Peyer's patch (tissue), 4 donors: ENCODE results near the gene TNNI3K. TPM values are rescaled to one million over a fixed set of nuclear protein-coding genes. Genes with fewer than 3 reads are reported as not detected.

Experiments
- DNase-seq, 3 donors: peaks; one replicate each; pipeline ENCODE4 v3.0.0-alpha.2; 2017 to 2019
- H3K27ac ChIP-seq, 4 donors: fragments of 200-600 bp; sonication (generic); one replicate each; pipeline ENCODE4 v1.5.1; 2016 to 2019
- H3K27me3 ChIP-seq, 2 donors: fragments of 200-600 bp; sonication (generic); one replicate each; pipeline ENCODE4 v1.5.1; 2019
- H3K36me3 ChIP-seq, 3 donors: fragments of 200-600 bp; sonication (generic); one replicate each; pipeline ENCODE4 v1.5.1; 2016 to 2019
- H3K4me1 ChIP-seq, 4 donors: fragments of 200-600 bp; sonication (generic); one replicate each; pipeline ENCODE4 v1.5.1; 2016 to 2019
- H3K4me3 ChIP-seq, 4 donors: fragments of 200-600 bp; sonication (generic); 1 replicate in 3 of 4; 2 replicates in 1 of 4; pipeline ENCODE4 v1.5.1; 2016 to 2019; ENCODE audit warnings: mild to moderate bottlenecking in 1 of 4
- H3K9me3 ChIP-seq, 4 donors: fragments of 200-600 bp; sonication (generic); one replicate each; pipeline ENCODE4 v1.5.1; 2016 to 2019; ENCODE audit warnings: mild to moderate bottlenecking in 1 of 4
- POLR2A ChIP-seq, 2 donors: fragments of 450-650 bp; IDR thresholded peaks; one replicate each; pipeline ENCODE4 v1.5.1; 2017; ENCODE audit warnings: antibody characterized with exemption in 2 of 2, mild to moderate bottlenecking in 2 of 2, moderate library complexity in 2 of 2
- total RNA-seq, 4 donors: library from RNA; depleted of rRNA; stranded (reverse); fragments of >200 nt; gene quantifications; one replicate each; pipeline ENCODE4 v1.1.0, GENCODE V29; 2016
- TF ChIP-seq, protein P1 (sequence below), 6 experiments: fragments of 450-650 bp in 4 of 6; fragments of 200-600 bp in 2 of 6; sonication (generic) in 1 of 6; IDR thresholded peaks; one replicate each; pipeline ENCODE4 v1.5.1; 2017 to 2019; ENCODE audit warnings: antibody characterized with exemption in 6 of 6, mild to moderate bottlenecking in 3 of 6, moderate library complexity in 1 of 6

TNNI3K gene
- total RNA-seq, 4 donors from 2014 or later = 2.0 TPM; not detected in 3

DNA sequence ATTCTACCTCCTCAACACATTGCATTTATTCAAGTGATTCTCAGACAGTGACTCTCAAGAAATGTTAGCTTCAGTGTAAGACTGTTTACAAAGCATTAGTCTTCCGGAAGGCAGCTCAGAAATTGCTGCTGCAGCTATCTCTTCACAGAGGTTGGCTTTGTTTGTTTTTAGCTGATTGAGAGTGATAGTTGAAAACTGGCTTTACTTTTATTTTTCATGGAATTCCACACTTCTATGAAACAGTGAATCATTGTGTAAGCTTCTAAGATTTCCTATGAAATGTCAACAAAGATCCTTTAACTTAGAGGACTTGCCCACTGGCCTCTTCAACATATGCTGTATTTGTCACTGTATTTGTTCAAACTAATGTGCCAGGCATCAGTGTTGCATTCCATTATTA lies 121.3 kb downstream of the TNNI3K start:
- no peak overlapping the region for H3K4me3 ChIP-seq
- no peaks in the 10 kb centered on the region for H3K36me3 ChIP-seq
- H3K27me3 ChIP-seq = no peaks in the 10 kb centered on the region
- no peak overlapping the region for H3K27ac ChIP-seq
- TF ChIP-seq, protein P1, sequence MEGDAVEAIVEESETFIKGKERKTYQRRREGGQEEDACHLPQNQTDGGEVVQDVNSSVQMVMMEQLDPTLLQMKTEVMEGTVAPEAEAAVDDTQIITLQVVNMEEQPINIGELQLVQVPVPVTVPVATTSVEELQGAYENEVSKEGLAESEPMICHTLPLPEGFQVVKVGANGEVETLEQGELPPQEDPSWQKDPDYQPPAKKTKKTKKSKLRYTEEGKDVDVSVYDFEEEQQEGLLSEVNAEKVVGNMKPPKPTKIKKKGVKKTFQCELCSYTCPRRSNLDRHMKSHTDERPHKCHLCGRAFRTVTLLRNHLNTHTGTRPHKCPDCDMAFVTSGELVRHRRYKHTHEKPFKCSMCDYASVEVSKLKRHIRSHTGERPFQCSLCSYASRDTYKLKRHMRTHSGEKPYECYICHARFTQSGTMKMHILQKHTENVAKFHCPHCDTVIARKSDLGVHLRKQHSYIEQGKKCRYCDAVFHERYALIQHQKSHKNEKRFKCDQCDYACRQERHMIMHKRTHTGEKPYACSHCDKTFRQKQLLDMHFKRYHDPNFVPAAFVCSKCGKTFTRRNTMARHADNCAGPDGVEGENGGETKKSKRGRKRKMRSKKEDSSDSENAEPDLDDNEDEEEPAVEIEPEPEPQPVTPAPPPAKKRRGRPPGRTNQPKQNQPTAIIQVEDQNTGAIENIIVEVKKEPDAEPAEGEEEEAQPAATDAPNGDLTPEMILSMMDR (IDR thresholded peaks at IDR 0.05) = no peak
- TF ChIP-seq POLR2A (IDR thresholded peaks at IDR 0.05) = no peak
- no peaks in the 10 kb centered on the region for H3K9me3 ChIP-seq
- no peaks in the 10 kb centered on the region for H3K4me1 ChIP-seq
- DNase-seq = no peak

- Histone ChIP-seq H3K36me3 (no peaks in the 10 kb centered on the region), H3K4me1 (no peaks in the 10 kb centered on the region), H3K27ac (no peak overlapping the region), H3K4me3 (no peak overlapping the region), H3K27me3 (no peaks in the 10 kb centered on the region), H3K9me3 (no peaks in the 10 kb centered on the region)
- TF ChIP-seq POLR2A (IDR thresholded peaks at IDR 0.05) = no peak
- TF ChIP-seq, protein P1 (IDR thresholded peaks at IDR 0.05) = no peak
- DNase-seq = no peak
Observed at GRCh38 chr1:74357150-74357549, 122.0 kb downstream of the TNNI3K start.

DNA sequence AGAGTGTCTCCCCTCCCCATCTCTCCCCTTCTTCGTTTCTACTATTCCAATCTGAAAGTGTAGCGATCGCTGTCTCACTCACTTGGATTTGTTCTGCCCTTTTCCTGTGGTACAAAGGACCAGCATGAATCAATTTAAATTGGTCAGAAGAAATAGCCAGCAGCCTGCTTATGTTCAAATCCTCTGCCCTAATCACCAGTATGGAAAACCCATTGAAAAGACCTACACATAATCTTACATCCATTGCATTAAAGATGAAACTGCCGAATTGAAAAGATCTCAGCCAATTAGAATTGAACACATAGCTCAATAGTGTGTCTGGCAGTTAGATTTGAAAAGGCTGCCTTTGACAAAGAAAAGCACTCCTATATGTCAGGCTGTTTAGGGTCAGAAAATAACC lies 122.6 kb downstream of the TNNI3K start:
- no peak for DNase-seq
- Histone ChIP-seq H3K9me3 (no peaks in the 10 kb centered on the region), H3K4me1 (no peaks in the 10 kb centered on the region), H3K27ac (no peak overlapping the region), H3K27me3 (no peaks in the 10 kb centered on the region), H3K4me3 (no peak overlapping the region), H3K36me3 (no peaks in the 10 kb centered on the region)
- TF ChIP-seq, protein P1 (IDR thresholded peaks at IDR 0.05) = no peak
- TF ChIP-seq POLR2A (IDR thresholded peaks at IDR 0.05) = no peak

GRCh38 chr1:74362691-74363090 lies 127.5 kb downstream of the TNNI3K start:
- DNase-seq = no peak
- Histone ChIP-seq H3K27me3 (no peaks in the 10 kb centered on the region), H3K4me3 (no peak overlapping the region), H3K4me1 (no peaks in the 10 kb centered on the region), H3K36me3 (no peaks in the 10 kb centered on the region), H3K9me3 (no peaks in the 10 kb centered on the region), H3K27ac (no peak overlapping the region)
- no peak for TF ChIP-seq POLR2A (IDR thresholded peaks at IDR 0.05)
- TF ChIP-seq, protein P1 (IDR thresholded peaks at IDR 0.05) = no peak

GRCh38 chr1:74363220-74363619 lies 128.0 kb downstream of the TNNI3K start:
- no peak for DNase-seq
- TF ChIP-seq POLR2A (IDR thresholded peaks at IDR 0.05) = no peak
- TF ChIP-seq, protein P1 (IDR thresholded peaks at IDR 0.05) = no peak
- Histone ChIP-seq H3K27ac (no peak overlapping the region), H3K4me1 (no peaks in the 10 kb centered on the region), H3K4me3 (no peak overlapping the region), H3K27me3 (no peaks in the 10 kb centered on the region), H3K36me3 (no peaks in the 10 kb centered on the region), H3K9me3 (no peaks in the 10 kb centered on the region)

GRCh38 chr1:74367175-74367813 lies 132.1 kb downstream of the TNNI3K start:
- H3K27ac ChIP-seq = no peak overlapping the region
- no peak for TF ChIP-seq POLR2A (IDR thresholded peaks at IDR 0.05)
- TF ChIP-seq, protein P1 (IDR thresholded peaks at IDR 0.05) = no peak
- no peaks in the 10 kb centered on the region for H3K4me1 ChIP-seq
- no peaks in the 10 kb centered on the region for H3K9me3 ChIP-seq
- H3K27me3 ChIP-seq = no peaks in the 10 kb centered on the region
- no peak overlapping the region for H3K4me3 ChIP-seq
- no peak for DNase-seq
- no peaks in the 10 kb centered on the region for H3K36me3 ChIP-seq
